Uterus (tissue), 4 donors: ENCODE results near the gene SPON1. TPM values are rescaled to one million over a fixed set of nuclear protein-coding genes. Genes with fewer than 3 reads are reported as not detected.
"Not testable (repeated sequence)": the region's sequence is repeated elsewhere in the genome, so short reads cannot be mapped to it uniquely, and the experiment has no call there.

Experiments used
- DNase-seq, 2 donors: peaks; one replicate each; pipeline ENCODE4 v3.0.0-alpha.2; 2019 to 2020
- H3K27ac ChIP-seq, 2 donors: fragments of 200-600 bp; sonication (generic); 1 replicate in 1 of 2; 2 replicates in 1 of 2; pipeline ENCODE4 v1.5.1; 2016 to 2018
- H3K27me3 ChIP-seq, 2 donors: fragments of 200-600 bp; sonication (generic); one replicate each; pipeline ENCODE4 v1.5.1; 2018 to 2019; ENCODE audit warnings: control low read depth in 1 of 2
- H3K36me3 ChIP-seq, 2 donors: fragments of 200-600 bp; sonication (generic); one replicate each; pipeline ENCODE4 v1.5.1; 2019; ENCODE audit warnings: control low read depth in 1 of 2
- H3K4me1 ChIP-seq, 2 donors: fragments of 200-600 bp; sonication (generic); one replicate each; pipeline ENCODE4 v1.5.1; 2018 to 2019; ENCODE audit warnings: control low read depth in 1 of 2
- H3K4me3 ChIP-seq, 2 donors: fragments of 200-600 bp; sonication (generic); 1 replicate in 1 of 2; 2 replicates in 1 of 2; pipeline ENCODE4 v1.5.1; 2018 to 2019; ENCODE audit warnings: mild to moderate bottlenecking in 1 of 2
- H3K9me3 ChIP-seq, 2 donors: fragments of 200-600 bp; sonication (generic); one replicate each; pipeline ENCODE4 v1.5.1; 2019; ENCODE audit warnings: control low read depth in 1 of 2
- POLR2A ChIP-seq, 2 donors: fragments of 450-650 bp; IDR thresholded peaks; one replicate each; pipeline ENCODE4 v1.6.1; 2016; ENCODE audit warnings: antibody characterized with exemption in 2 of 2, mild to moderate bottlenecking in 1 of 2, moderate library complexity in 1 of 2
- intact Hi-C: fragments of 100-400 bp; cut with DNase I; formaldehyde crosslinking; loops from one replicate; pipeline ENCODE4 v1.15.1; 2023; ENCODE audit warnings: low total_unique reads
- total RNA-seq, 4 donors: library from RNA; depleted of rRNA in 3 of 4; stranded (reverse); fragments of >200 nt in 3 of 4; gene quantifications; one replicate each; pipeline versions ENCODE4 v1.1.0 to v1.2.4, GENCODE V29; 2014 to 2023
- TF ChIP-seq, protein P1 (sequence below), 4 experiments: fragments of 200-600 bp in 2 of 4; fragments of 450-650 bp in 2 of 4; sonication (generic) in 2 of 4; IDR thresholded peaks; one replicate each; pipeline ENCODE4 v1.5.1; 2016 to 2019; ENCODE audit warnings: antibody characterized with exemption in 4 of 4, mild to moderate bottlenecking in 2 of 4, moderate library complexity in 1 of 4
- donor health status: DM: yes; HTN: yes; CAD: no.

The SPON1 gene
- total RNA-seq, 4 donors from 2014 or later, result 18.8 to 139 (median 28.8) TPM

DNA sequence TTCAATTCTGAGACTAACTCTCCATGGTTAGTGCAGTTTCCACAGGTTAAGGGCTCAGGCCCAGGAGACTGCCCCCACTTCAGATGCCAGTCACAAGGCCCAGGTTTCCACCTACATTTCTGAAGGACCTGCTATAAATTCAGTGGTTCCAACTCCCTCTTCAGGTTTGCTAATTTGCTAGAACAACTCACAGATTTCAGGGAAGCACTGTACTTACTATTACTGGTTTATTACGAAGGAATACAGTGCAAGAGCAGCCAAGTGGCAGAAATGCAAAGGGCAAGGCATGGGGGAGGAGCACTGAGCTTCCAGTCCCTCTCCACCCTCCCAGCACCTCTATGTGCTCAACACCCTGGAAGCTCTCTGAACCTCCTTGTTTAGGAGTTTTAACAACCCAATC, 39.3 kb upstream of the SPON1 start:
- TF ChIP-seq POLR2A (IDR thresholded peaks at IDR 0.05), result no peak
- TF ChIP-seq, protein P1, sequence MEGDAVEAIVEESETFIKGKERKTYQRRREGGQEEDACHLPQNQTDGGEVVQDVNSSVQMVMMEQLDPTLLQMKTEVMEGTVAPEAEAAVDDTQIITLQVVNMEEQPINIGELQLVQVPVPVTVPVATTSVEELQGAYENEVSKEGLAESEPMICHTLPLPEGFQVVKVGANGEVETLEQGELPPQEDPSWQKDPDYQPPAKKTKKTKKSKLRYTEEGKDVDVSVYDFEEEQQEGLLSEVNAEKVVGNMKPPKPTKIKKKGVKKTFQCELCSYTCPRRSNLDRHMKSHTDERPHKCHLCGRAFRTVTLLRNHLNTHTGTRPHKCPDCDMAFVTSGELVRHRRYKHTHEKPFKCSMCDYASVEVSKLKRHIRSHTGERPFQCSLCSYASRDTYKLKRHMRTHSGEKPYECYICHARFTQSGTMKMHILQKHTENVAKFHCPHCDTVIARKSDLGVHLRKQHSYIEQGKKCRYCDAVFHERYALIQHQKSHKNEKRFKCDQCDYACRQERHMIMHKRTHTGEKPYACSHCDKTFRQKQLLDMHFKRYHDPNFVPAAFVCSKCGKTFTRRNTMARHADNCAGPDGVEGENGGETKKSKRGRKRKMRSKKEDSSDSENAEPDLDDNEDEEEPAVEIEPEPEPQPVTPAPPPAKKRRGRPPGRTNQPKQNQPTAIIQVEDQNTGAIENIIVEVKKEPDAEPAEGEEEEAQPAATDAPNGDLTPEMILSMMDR (IDR thresholded peaks at IDR 0.05), result no peak
- H3K4me3 ChIP-seq, result no peak overlapping the region
- no peak for DNase-seq
- intact Hi-C loops, result no loop called here
- H3K4me1 ChIP-seq, result no peaks in the 10 kb centered on the region
- H3K36me3 ChIP-seq, result no peaks in the 10 kb centered on the region
- H3K27me3 ChIP-seq, result no peaks in the 10 kb centered on the region
- H3K27ac ChIP-seq, result no peak overlapping the region
- no peaks in the 10 kb centered on the region for H3K9me3 ChIP-seq

DNA sequence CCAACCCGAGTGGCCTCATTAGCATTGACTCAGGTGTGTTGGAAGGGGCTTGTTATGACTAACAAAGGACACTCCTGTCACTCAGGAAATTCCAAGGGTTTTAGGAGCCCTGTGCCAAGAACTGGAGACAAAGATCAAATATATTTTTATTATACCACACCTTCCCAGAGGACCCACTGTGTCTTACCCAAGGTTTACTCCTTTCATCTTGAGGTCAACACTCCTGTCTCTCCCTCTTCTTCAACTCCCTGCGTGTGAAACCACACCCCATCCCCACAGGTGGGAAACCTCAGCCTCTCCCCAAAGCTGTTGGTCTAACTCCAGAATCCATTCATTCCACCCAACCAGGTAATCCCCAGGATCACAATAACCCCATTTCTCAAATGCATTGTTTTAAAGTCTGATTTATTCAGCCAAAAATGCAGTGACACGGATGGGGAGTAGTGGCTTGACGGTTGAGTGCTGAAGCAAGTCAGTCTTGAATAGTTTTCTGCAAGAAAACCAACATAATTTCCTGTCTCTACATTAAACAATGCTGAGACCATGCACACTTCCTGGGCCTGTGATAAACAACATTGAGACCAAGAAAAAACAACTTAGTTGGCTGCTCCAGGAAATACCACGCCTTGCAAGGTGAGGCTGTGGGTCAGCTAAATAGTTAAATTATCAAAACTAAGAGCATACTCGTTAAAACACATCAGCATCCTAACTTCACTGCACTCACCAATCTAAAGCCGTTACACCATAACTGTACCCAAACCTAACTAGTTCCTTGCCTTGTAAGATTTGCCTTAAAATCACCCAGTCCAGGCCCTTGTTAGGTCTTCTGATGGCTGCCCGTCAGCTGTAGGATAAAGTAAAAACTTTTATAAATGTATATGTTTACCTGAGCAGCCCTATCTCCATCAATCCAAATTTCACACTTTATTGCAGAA, 38.5 kb upstream of the SPON1 start:
- Histone ChIP-seq H3K4me3 (no peak overlapping the region), H3K27me3 (no peaks in the 10 kb centered on the region), H3K27ac (no peak overlapping the region), H3K9me3 (no peaks in the 10 kb centered on the region), H3K4me1 (no peaks in the 10 kb centered on the region), H3K36me3 (no peaks in the 10 kb centered on the region)
- TF ChIP-seq, protein P1 (IDR thresholded peaks at IDR 0.05), result no peak
- TF ChIP-seq POLR2A (IDR thresholded peaks at IDR 0.05), result no peak
- DNase-seq, result no peak
- intact Hi-C loops, result no loop called here

DNA sequence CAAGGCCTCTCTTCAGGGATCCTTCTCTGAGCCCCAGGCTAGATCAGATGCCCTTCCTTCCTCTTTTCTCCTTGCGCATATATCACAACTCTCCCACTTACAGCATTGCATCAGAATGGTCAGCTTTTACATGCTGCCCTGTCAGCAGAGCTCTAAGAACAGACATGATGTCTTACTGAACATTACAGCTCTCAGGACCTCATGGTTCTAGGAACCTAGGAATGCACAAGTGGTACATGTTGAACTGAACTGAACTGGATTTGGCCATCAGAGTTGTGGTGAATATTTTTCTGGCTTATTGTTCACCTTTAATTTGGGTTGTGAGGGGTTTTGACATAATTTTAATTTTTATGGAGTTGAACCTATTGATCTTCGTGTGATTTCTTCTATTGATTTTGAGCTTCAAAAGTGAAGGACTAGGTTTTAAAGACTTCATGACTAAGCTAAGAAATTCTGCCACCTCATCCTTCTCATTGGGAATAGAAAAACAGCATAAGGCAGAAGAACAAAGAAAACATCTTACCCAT, 37.7 kb upstream of the SPON1 start:
- H3K27me3 ChIP-seq, result no peaks in the 10 kb centered on the region
- no peak overlapping the region for H3K27ac ChIP-seq
- no peak for DNase-seq
- no peak for TF ChIP-seq POLR2A (IDR thresholded peaks at IDR 0.05)
- TF ChIP-seq, protein P1 (IDR thresholded peaks at IDR 0.05), result no peak
- no peak overlapping the region for H3K4me3 ChIP-seq
- no peaks in the 10 kb centered on the region for H3K36me3 ChIP-seq
- H3K9me3 ChIP-seq, result no peaks in the 10 kb centered on the region
- no peaks in the 10 kb centered on the region for H3K4me1 ChIP-seq
- intact Hi-C loops, result no loop called here

DNA sequence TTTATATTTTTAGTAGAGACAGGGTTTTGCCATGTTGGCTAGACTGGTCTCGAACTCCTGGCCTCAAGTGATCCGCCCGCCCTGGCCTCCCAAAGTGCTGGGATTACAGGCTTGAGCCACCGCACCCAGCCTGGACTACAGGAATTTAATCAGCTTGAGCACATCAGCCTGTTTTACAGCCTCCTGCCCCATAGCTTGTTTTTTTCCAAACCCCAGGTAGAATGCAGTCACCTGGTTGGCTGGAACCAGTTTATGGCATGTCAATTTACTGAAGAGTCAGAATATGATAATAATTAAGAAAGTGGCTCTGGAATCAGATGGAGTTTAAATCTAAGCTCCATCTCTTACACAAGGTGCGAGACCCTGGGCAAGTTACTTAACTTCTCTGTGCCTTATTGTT, 36.2 kb upstream of the SPON1 start:
- not testable (repeated sequence) for H3K4me1 ChIP-seq, DNase-seq, H3K36me3 ChIP-seq

DNA sequence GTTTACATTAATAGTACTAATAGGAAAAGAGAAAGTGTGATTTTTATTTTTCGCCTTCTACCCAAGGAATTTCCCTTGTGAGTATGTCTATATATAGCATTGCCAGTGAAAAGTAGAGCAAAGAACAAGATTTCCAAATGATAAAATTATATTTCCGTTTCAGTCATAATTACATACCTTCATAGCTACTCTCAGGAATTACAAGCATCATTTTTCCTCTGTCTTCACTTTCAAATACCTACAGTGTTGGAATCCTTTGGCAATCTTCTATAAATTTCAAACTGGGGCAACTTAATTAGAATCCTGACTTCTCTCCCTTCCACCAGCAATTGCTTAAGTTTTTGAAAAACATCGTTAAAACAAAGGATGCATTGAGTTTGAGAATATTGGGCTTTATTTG, 35.5 kb upstream of the SPON1 start:
- intact Hi-C loops, result no loop called here
- Histone ChIP-seq H3K4me3 (no peak overlapping the region), H3K27ac (no peak overlapping the region), H3K27me3 (no peaks in the 10 kb centered on the region), H3K4me1 (no peaks in the 10 kb centered on the region), H3K9me3 (no peaks in the 10 kb centered on the region), H3K36me3 (no peaks in the 10 kb centered on the region)
- no peak for TF ChIP-seq POLR2A (IDR thresholded peaks at IDR 0.05)
- TF ChIP-seq, protein P1 (IDR thresholded peaks at IDR 0.05), result no peak
- no peak for DNase-seq

More for the DNA sequence above, 36.2 kb upstream of the SPON1 start:
- H3K27me3 ChIP-seq, intact Hi-C loops, H3K9me3 ChIP-seq, H3K27ac ChIP-seq, H3K4me3 ChIP-seq: not testable (repeated sequence)
